GM10248 (cell line): Measurements from ENCODE around the gene GHRHR.
A peak's percentile ranks its signal among the peaks of the same experiment; 100 is the strongest.

Experiments used
- CTCF ChIA-PET: fragments of 300-600 bp; sonication (Branson Sonifier 250); formaldehyde crosslinking; extraction: SDS; loops from one replicate; lab custom pipeline; 2021; ENCODE audit warnings: antibody characterized with exemption; lab: Yijun Ruan, JAX
- POLR2A ChIA-PET: fragments of 350-650 bp; sonication (Branson Sonifier 250); formaldehyde crosslinking; extraction: SDS; loops from one replicate; lab custom pipeline; 2020; ENCODE audit warnings: antibody characterized with exemption; lab: Yijun Ruan, JAX
- DNase-seq: peaks from one replicate; pipeline ENCODE4 v3.0.0; 2012; ENCODE audit errors: extremely low spot score
- TF ChIP-seq, protein P1 (sequence below): IDR thresholded peaks from 2 replicates; pipeline ENCODE4 v1.5.1; 2012; ENCODE audit warnings: mild to moderate bottlenecking, low read depth; ENCODE audit errors: extremely low read depth, missing control alignments, control extremely low read depth

GHRHR gene

DNA sequence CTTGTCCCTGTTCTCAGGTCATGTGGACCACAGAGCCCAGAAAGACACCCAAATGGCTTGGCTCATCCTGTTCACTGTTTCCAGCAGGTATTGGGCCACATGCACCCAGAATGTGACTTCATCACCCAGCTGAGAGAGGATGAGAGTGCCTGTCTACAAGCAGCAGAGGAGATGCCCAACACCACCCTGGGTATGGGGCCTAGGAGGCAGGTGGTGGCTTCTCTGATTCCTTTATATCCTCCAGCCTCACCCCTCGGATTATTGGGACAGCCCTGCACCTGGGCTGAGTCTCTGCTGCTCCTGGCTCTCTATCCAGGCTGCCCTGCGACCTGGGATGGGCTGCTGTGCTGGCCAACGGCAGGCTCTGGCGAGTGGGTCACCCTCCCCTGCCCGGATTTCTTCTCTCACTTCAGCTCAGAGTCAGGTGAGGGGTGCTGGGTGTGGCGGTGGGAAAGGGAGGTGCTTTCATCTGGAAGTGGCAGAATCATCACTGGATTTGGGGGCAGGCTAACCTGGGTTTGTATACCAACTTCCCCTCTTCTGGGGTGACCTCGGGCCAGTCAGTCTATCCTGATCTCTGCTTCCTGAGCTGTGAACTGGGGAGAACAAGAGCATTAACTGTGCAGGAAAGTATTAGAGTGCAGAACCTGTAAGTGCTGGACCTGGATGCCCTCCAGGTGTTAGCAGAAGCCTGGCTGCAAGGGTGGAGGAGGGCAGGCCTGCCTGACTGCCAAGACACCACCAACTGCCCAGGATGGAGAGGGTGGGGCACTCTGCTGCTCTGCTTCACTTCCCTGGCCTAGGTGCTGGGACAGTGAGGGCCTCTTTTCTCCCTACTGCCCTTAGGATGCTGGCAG lies 5.2 kb downstream of the GHRHR start:
- DNase-seq, result peak; percentile 18
- TF ChIP-seq, protein P1, sequence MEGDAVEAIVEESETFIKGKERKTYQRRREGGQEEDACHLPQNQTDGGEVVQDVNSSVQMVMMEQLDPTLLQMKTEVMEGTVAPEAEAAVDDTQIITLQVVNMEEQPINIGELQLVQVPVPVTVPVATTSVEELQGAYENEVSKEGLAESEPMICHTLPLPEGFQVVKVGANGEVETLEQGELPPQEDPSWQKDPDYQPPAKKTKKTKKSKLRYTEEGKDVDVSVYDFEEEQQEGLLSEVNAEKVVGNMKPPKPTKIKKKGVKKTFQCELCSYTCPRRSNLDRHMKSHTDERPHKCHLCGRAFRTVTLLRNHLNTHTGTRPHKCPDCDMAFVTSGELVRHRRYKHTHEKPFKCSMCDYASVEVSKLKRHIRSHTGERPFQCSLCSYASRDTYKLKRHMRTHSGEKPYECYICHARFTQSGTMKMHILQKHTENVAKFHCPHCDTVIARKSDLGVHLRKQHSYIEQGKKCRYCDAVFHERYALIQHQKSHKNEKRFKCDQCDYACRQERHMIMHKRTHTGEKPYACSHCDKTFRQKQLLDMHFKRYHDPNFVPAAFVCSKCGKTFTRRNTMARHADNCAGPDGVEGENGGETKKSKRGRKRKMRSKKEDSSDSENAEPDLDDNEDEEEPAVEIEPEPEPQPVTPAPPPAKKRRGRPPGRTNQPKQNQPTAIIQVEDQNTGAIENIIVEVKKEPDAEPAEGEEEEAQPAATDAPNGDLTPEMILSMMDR, result no peak
- POLR2A ChIA-PET, result no interaction called here
- CTCF ChIA-PET, result interaction anchor here (7.4 to 8.8 kb wide), 2 partner anchors 15 to 31 kb away, joined by 56 to 63 read pairs; no protein-coding TSS in a partner anchor

GRCh38 chr7:30969604-30969970 lies 5.8 kb downstream of the GHRHR start:
- POLR2A ChIA-PET, result no interaction called here
- CTCF ChIA-PET, result interaction anchor here (0.9 to 8.8 kb wide), 5 partner anchors 10 to 229 kb away, joined by 4 to 63 read pairs (median 6); no protein-coding TSS in a partner anchor
- TF ChIP-seq, protein P1, result no peak
- DNase-seq, result peak; percentile 5

DNA sequence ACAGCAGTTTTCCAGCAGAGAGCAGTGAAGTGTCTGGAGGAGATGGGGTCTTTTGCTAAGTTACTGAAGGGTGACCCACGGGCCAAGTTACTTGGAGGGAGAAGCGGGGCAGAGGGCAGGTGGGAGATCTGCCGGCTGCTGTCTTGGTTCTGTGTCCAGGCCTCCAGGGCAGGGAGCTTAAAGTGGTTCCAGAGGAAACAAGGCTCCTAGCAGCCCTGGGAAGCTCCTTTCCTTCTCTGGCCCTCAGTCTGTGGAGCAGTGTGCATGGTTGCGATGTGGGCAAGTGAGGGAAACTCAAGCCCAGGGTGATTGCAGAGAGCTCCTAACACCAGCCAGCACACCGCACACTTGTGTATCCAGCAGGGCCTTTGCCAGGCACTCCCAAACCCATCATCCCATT lies 6.3 kb downstream of the GHRHR start:
- DNase-seq, result no peak
- ChIA-PET POLR2A (no interaction called here), CTCF (interaction anchor here (0.9 to 8.8 kb wide), 9 partner anchors 10 to 229 kb away, joined by 4 to 63 read pairs (median 6); no protein-coding TSS in a partner anchor)
- TF ChIP-seq, protein P1, result no peak

DNA sequence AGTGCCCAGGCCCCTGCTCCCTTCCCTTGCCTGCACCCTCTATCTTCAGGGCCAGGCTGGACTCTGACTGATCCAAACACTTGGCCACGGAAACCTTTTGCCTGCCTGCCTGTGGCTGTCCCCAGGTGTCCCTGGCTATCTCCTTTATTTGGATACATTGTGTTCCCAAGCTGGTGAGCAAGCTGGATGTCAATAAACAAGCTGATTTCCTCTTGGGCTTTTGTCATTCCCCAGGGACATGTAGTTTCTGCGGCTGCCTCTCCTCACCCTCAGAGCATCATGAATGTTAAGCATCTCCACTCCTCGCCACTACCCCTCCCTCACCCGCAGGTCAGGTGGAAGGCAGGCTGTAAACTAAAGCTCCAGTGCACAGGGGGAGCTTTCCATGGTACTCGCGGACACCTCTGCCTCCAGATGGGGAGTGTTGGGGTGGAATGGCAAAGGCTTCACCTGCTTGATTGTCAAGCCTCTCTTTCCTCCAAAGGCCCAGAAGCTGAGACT lies 6.9 kb downstream of the GHRHR start:
- POLR2A ChIA-PET, result no interaction called here
- CTCF ChIA-PET, result interaction anchor here (0.9 to 8.8 kb wide), 10 partner anchors 10 to 230 kb away, joined by 3 to 63 read pairs (median 6); no protein-coding TSS in a partner anchor
- peak; percentile 19 for DNase-seq
- TF ChIP-seq, protein P1, result no peak

DNA sequence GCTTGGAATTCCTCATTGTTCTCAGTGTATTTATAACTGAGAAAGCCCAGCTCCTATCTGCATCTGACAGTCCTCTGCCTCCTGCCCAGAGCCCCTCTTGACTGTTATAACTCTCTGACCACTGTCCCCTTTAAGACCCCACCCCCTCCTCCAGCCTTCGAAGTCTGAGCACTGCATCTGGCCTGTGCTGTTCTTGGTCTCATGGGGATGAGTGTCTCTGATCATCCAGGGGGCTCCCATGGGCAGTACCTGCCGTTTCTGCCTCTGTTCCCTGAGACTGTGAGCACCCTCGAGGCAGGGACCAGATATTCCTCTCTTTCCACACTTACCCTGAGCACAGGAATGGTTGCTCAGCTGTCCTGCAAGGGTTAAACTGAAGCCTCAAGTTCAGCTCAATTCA lies 7.7 kb downstream of the GHRHR start:
- ChIA-PET CTCF (interaction anchor here (1.1 to 8.8 kb wide), 8 partner anchors 10 to 231 kb away, joined by 3 to 63 read pairs (median 6); no protein-coding TSS in a partner anchor), POLR2A (no interaction called here)
- no peak for DNase-seq
- TF ChIP-seq, protein P1, result no peak

- no peak for DNase-seq
- CTCF ChIA-PET, result interaction anchor here (0.6 to 8.8 kb wide), 8 partner anchors 9 to 162 kb away, joined by 3 to 63 read pairs (median 6); no protein-coding TSS in a partner anchor
- TF ChIP-seq, protein P1, result no peak
- POLR2A ChIA-PET, result no interaction called here
These were observed 8.2 kb downstream of the GHRHR start for GRCh38 chr7:30971840-30972563.
